GM18951 (cell line): Measurements from ENCODE around the gene MTPN.

ENCODE experiments used
- POLR2A ChIP-seq: IDR thresholded peaks from 4 replicates; pipeline ENCODE4 v1.6.1; 2011; ENCODE audit warnings: mild to moderate bottlenecking; ENCODE audit not compliant: insufficient read length, insufficient read depth; ENCODE audit errors: extremely low read depth
- in situ Hi-C: fragments of 300-500 bp; cut with MboI; formaldehyde crosslinking; loops from one replicate; pipeline ENCODE4 v1.12.0; 2022; ENCODE audit warnings: low sequenced_read_pairs, mixed read lengths, inconsistent platforms; ENCODE audit not compliant: unreplicated experiment

MTPN gene

DNA sequence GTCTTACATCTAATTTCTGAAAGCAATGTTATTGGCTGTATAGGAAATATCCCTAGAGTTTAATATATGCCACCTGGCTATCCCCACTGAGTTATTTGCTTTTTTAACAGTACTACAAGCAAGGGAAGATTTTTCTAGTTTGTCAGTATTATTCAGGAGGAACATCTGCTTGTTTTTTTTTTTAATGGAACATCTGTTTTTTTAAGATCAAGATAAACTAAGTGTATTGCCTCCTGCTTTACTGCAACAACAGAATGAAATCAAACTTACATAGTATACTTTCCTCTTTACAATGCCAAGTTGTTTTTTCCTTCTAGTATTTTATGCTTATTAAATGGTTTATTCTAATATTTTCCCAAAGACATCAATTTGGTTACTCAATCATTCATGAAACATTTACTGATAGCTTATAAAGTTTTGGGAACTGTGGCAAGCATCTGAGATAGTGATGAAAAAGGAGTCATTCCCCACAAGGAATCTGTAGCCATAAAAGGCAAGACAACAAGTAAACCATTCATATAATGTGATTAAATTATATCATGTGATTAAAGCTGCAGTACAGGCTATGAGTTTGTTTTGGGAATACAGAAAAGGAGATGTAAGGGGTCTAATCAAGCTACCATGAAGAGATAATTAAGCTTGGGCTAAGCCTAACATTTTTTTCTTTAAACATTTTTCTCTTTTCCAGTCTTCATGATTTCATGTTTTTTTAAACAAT lies 17.4 kb downstream of the MTPN start:
- in situ Hi-C loops: no loop called here
- no peak for TF ChIP-seq POLR2A

DNA sequence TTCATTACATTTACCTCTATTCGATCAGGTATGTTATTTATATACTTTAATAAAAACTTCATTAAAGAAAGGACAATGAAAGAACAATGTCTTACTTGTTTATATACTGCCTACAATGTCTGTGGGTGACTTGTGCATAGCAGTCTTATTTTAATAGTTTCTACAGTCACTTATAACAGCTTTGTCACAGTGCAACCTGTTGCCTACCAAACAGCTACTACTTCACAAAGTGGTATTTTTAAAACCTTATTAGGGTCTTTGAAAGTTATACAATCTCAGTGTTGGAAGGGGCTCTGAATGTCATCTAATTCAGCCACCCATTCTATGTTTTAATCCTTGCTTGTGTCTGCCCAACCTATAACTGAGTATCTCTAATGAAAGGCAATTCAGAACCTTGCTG lies 19.0 kb downstream of the MTPN start:
- TF ChIP-seq POLR2A: no peak
- in situ Hi-C loops: no loop called here

DNA sequence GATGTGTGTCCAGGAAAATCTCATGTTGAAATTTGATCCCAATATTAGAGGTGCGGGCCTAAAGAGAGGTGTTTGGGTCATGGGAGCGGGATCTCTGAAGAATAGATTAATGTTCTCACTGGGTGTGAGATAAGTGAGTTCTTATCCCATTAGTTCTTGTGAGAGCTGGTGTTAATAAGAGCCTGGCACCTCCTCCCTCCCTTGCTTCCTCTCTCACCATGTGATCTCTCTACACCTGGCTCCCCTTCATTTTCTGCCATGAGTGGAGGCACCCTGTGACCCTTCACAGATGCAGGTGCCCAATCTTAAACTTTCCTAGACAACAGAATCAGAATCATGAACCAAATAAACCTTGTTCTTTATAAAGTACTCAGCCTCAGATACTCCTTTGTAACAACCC lies 19.5 kb downstream of the MTPN start:
- TF ChIP-seq POLR2A: no peak
- in situ Hi-C loops: no loop called here

DNA sequence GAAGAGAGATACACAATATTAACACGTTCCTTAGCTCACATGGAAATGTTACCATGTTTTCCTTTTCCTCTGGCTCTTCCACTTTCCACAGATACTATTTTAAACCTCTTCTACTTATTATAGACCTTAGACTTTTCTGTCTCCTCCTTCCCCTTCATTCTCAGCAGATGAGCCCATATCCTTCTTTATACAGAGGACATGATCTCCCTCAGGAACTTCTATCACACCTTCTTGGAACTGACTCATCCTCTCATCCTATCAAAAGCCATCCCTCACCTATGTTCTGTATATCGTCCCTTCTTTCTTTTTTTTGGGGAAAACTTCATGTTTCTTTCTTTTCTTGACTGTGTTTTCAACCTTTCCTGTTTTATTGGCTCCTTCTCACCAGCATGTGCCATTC lies 20.8 kb downstream of the MTPN start:
- in situ Hi-C loops: no loop called here
- TF ChIP-seq POLR2A: no peak

DNA sequence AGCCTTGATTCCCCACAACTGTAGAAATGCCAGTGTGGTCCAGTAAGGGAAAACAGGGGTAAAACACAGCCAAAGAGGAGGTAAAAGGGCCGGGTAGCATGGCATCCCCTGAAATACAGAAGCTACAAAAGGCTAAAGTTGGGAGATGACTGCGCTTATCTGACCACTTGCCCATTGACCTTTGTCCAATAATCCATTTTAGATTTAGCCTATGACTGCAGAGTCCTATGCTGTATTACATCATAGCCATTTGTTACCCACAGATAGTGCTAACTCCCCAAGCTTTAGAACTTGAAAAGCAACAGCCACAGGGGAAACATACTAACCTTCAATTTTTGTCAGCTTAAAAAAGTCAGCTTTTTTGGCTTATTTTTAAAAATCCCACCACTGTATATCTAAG lies 26.2 kb downstream of the MTPN start:
- no peak for TF ChIP-seq POLR2A
- in situ Hi-C loops: no loop called here

DNA sequence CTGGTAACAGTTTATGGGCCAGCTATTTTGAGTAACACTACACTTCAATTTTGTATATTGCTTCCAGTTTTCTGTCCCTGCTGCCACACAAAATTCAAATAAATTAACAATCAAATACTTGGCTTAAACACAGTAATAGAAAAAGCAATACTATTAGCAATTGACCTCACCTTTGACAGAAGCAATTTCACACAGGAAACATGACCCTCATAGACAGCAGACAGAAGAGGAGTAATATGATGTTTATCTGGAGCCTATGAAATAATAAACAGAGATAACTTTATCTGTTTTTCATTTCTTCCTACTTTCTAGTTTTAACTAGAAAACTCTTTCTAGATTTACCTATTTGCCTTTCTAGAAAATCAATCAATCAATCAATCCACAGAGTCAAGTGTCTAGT lies 26.7 kb downstream of the MTPN start:
- TF ChIP-seq POLR2A: no peak
- in situ Hi-C loops: no loop called here

DNA sequence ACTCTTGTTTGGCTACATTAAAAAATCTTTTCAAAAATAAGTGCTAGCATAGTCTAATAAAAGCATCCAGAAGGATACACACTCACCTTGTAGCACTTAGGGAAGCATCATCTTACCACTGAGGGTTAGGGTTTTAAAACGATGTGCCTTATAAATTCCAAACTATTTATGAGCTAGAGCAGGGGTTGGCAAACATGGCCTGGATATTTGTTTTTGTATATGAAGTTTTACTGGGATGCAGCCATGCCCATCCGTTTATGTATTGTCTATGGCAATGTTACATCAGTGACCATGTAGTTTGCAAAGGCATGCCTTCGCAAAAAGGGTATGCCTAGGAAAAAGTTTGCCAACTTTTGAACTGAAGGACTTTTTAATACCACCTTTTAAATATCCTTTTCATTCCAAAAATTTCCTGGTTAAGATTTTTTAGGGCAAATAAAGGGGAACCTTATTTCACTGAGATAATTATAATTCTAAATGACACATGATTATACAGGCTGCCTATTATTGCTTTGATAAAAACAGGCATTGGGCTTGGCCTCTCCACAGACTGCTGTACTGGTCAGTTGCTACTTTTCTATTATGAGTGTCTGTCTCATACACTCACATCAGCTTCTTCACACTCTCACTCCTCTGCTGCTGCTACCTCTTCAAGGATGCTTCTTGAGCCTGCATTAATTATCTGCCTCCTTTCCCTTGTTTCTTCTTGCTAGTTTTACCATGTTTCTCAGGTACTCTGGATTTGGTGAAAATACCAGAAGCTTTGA lies 30.7 kb downstream of the MTPN start:
- in situ Hi-C loops: no loop called here
- TF ChIP-seq POLR2A: no peak

DNA sequence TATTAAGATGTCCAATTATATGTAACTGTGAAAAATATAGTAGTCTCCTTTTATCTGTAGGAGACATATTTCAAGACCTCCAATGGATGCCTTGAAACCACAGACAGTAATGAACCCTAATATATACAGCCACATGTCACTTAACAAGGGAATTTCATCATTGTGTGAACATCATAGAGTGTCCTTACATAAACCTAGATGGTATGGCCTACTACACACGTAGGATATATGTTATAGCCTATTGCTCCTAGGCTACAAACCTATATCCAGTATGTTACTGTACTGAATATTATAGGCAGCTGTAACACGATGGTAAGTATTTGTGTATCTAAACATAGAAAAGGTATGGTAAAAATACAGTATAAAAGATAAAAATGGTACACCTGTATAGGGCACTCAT lies 32.4 kb downstream of the MTPN start:
- TF ChIP-seq POLR2A: no peak
- in situ Hi-C loops: no loop called here

DNA sequence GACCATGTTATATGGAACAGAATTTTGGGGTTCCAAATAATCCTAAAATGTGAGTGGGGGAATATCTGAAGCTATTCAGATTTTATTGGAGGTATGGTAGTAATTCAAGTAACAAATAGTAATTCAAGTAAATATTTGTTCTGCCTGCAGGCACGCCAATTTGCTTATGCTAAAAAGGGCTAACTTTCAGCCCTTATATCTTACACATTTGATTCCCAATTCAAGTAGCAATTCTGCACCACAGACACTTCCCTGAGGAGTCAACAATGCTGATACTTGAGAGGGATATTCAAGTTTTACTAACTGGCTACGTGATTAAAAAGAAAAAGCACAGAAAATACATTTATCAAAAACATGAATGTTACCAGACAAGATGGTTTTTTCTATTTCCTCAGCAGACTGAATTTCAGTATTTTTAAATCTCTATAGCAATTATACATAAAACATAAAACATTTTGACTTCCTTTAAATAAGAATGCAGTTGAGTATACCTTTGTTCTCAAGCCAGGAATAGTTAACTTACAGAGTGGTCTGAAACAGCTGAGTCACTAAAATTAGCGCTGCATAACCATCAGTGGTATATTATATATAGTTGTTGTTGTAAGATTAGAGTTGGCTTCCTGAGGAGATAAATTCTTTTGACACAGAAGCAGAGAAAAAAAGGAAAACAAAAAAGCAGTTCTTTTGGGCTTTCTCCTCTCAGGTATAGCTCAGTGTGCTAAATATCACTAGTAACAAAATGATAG lies 33.9 kb downstream of the MTPN start:
- in situ Hi-C loops: no loop called here
- TF ChIP-seq POLR2A: no peak

DNA sequence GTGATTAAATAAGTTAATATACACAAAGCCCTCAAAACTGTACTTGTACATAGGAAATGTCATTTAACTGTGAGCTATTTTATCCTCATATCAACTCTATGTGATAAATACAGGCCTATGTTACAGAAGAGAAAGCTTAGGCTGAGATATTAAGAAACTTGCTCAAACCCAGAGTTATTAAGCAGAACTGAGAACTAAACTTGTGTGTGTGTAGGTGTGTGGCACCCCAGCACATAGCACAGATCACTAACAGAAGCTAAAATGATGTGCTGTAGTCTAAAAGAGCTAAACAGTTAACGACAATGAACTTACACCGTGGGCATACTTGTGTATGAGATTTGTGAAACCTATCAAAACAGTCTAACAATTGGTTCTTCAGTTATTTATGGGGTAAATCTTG lies 34.5 kb downstream of the MTPN start:
- in situ Hi-C loops: no loop called here
- no peak for TF ChIP-seq POLR2A

DNA sequence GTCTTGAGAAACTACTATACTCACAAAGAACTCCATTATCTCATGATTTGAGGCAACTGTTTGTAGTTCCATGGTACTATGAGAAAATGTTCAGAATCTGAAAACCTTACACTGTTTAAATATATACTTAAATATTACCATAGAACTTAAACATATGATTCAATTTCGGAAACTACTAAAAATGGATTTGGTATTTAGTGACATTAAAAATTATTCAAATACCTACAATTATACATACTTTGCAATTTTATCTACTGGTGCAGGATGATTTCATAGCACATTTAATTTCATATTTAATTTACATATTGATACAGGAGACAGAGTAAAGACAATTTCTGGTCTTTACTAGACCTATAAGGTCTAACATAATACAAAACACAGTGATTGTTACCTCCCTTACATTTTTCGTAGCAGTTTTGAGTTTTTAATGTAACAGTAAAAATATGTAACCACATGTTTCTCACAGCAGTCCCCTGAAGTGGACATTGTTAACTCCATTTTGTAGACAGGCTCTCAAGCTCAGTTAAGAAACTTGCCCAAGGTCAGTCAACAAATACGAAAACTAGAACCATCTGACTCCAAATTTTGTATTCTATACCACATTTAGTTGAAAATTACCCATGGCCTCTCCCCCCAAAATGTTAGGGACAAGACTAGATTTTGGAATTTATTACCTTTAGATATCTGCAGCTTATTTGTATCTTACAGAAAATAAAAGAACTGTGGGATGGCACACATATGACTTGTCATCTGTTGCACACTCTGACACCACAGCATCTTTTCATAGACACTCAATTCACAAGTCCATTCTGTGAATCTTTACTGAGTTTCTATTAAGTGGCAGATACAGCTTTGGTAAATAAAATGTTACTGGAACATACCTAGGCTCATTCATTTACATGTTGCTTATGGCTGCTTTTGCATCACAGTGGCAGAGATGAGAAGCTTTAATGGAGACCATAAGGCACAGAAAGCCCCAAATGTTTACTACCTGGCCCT lies 36.8 kb downstream of the MTPN start:
- TF ChIP-seq POLR2A: no peak
- in situ Hi-C loops: no loop called here

DNA sequence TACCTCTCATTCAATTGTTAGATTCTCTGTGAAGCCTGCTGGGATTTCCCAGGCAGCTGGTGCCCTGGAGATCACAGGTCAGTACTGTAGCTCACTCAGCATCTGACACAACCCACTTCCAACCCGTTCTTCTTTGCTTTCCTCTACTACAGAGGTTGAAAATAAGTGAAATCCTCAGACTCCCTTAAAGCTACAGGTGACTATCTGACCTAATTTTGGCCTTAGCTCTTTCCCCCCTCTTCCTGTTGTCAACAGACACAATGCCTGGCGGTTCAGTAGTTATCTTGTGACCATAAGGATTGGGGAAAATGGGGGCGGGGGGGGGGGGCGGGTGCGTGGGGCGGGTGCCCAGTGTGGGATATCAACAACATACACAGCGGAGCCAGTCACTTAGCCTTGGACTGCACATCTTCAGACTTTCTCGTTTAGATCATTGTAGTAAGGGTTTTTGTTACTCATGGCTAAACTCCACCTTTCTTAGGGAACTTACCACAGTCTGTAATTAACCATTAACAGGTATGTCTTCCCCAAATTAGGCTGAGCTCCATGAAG lies 37.8 kb downstream of the MTPN start:
- TF ChIP-seq POLR2A: no peak
- in situ Hi-C loops: no loop called here
